Smooth muscle cell (in vitro differentiated cells): Measurements from ENCODE around the gene MEP1B. TPM values are rescaled to one million over a fixed set of nuclear protein-coding genes. Genes with fewer than 3 reads are reported as not detected.

Experiments
- DNase-seq: peaks from one replicate; lab custom pipeline; 2025; ENCODE audit not compliant: unreplicated experiment; lab: John Stamatoyannopoulos, UW
- H2AFZ ChIP-seq: fragments of 200-600 bp; sonication (generic); 2 replicates; pipeline ENCODE4 v1.6.0; 2016; ENCODE audit warnings: antibody characterized with exemption, low read depth, mild to moderate bottlenecking
- H3F3A ChIP-seq: fragments of 200-600 bp; sonication (generic); 2 replicates; pipeline ENCODE4 v1.6.0; 2017; ENCODE audit warnings: antibody characterized with exemption, low read depth
- H3K27ac ChIP-seq: fragments of 200-600 bp; sonication (generic); 2 replicates; pipeline ENCODE4 v1.5.1; 2016; ENCODE audit warnings: low read depth, mild to moderate bottlenecking
- H3K27me3 ChIP-seq: fragments of 200-600 bp; sonication (generic); 2 replicates; pipeline ENCODE4 v1.6.1; 2016; ENCODE audit warnings: low read depth, mild to moderate bottlenecking
- H3K36me3 ChIP-seq: fragments of 200-600 bp; sonication (generic); 2 replicates; pipeline ENCODE4 v1.5.1; 2016; ENCODE audit warnings: low read depth
- H3K4me1 ChIP-seq: fragments of 200-600 bp; sonication (generic); 2 replicates; pipeline ENCODE4 v1.5.1; 2016; ENCODE audit warnings: low read depth
- H3K4me2 ChIP-seq: fragments of 200-600 bp; sonication (generic); 2 replicates; pipeline ENCODE4 v1.6.0; 2016; ENCODE audit warnings: mild to moderate bottlenecking
- H3K4me3 ChIP-seq: fragments of 200-600 bp; sonication (generic); 2 replicates; pipeline ENCODE4 v1.5.1; 2016; ENCODE audit warnings: mild to moderate bottlenecking
- H3K79me2 ChIP-seq: fragments of 200-600 bp; sonication (generic); 2 replicates; pipeline ENCODE4 v1.6.0; 2016; ENCODE audit warnings: low read depth, mild to moderate bottlenecking
- H3K9ac ChIP-seq: fragments of 200-600 bp; sonication (generic); 2 replicates; pipeline ENCODE4 v1.6.0; 2016; ENCODE audit warnings: low read depth
- H3K9me3 ChIP-seq: fragments of 200-600 bp; sonication (generic); replicated peaks from 2 replicates; pipeline ENCODE4 v1.5.1; 2016; ENCODE audit warnings: low read depth
- H4K20me1 ChIP-seq: fragments of 200-600 bp; sonication (generic); 2 replicates; pipeline ENCODE4 v1.6.0; 2016; ENCODE audit warnings: low read depth
- WGBS: methylation state at CpG from one replicate; pipeline ENCODE4 v1.1.7; 2016; ENCODE audit warnings: low lambda C conversion rate; 5-methylcytosine and 5-hydroxymethylcytosine counted together
- polyA plus RNA-seq: library from polyadenylated mRNA; unstranded; fragments of >200 nt; fragmentation: Nextera tagmentation; extraction: Ambion mirVana; gene quantifications from 2 replicates; pipeline ENCODE4 v1.2.1, GENCODE V29; 2016
- total RNA-seq: library from RNA; depleted of rRNA; stranded (reverse); fragments of >200 nt; gene quantifications from 2 replicates; pipeline ENCODE4 v1.2.3, GENCODE V29; 2014
- TF ChIP-seq, protein P1 (sequence below): fragments of 200-600 bp; sonication (generic); IDR thresholded peaks from 2 replicates; pipeline ENCODE4 v1.5.1; 2017; ENCODE audit warnings: borderline replicate concordance, mild to moderate bottlenecking, antibody characterized with exemption; ENCODE audit not compliant: insufficient read depth, poor library complexity, severe bottlenecking

The MEP1B gene
- total and polyA plus RNA-seq, 2 experiments from 2014 or later = not detected

GRCh38 chr18:32261003-32261402, 71.2 kb downstream of the MEP1B start:
- Histone ChIP-seq H3K4me3 (no peak overlapping the region), H3K9ac (no peak overlapping the region), H3K4me2 (no peak overlapping the region), H3K79me2 (no peaks in the 10 kb centered on the region), H3K27ac (no peak overlapping the region), H3K27me3 (peaks cover 6% of the 10 kb centered on the region), H4K20me1 (no peaks in the 10 kb centered on the region), H2AFZ (no peak overlapping the region), H3F3A (no peaks in the 10 kb centered on the region), H3K36me3 (no peaks in the 10 kb centered on the region), H3K9me3 (no peaks in the 10 kb centered on the region), H3K4me1 (no peaks in the 10 kb centered on the region)
- WGBS = 94% methylated on average over 5 of the region's 5 CpGs
- DNase-seq = no peak
- TF ChIP-seq, protein P1, sequence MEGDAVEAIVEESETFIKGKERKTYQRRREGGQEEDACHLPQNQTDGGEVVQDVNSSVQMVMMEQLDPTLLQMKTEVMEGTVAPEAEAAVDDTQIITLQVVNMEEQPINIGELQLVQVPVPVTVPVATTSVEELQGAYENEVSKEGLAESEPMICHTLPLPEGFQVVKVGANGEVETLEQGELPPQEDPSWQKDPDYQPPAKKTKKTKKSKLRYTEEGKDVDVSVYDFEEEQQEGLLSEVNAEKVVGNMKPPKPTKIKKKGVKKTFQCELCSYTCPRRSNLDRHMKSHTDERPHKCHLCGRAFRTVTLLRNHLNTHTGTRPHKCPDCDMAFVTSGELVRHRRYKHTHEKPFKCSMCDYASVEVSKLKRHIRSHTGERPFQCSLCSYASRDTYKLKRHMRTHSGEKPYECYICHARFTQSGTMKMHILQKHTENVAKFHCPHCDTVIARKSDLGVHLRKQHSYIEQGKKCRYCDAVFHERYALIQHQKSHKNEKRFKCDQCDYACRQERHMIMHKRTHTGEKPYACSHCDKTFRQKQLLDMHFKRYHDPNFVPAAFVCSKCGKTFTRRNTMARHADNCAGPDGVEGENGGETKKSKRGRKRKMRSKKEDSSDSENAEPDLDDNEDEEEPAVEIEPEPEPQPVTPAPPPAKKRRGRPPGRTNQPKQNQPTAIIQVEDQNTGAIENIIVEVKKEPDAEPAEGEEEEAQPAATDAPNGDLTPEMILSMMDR = peak; percentile 4

DNA sequence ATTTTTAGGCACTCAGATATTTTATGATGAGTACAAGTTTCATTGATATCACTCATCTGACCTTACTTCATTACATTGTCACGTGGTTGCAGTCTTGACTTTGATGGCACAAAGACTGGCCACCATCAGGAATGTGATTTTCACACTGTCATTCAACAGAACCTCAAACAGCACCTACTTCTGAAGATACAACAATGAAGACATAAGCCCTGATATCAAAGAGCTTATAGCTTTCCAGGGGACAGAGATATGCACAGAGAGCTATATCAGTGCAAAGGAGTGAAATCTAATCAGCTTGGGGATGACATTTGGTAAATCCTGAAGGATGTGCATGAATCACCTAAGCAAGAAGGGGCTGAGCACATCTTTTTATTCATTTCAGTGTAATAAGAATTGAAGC, 72.3 kb downstream of the MEP1B start:
- Histone ChIP-seq H3K9ac (no peak overlapping the region), H4K20me1 (no peaks in the 10 kb centered on the region)
- 80% methylated on average over 1 of the region's 1 CpG for WGBS

DNA sequence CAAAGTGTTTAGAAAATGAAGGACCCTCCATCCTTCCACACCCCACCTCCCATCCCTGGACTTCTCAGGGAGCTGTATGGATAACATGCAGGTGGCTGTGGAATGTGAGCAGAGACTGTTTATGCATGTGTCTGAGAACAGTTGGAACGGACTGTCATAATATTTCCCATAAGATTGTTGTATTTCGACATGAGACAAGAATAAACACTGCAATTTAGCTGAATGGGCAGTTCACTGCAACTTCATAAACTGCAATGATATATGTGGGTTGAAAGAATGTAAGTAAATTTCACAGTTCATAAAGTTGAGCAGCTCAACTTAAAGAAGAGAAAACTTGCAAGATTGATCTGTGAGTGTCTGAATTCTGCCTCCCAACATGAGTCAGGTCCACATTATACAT, 74.6 kb downstream of the MEP1B start:
- 76% methylated on average over 2 of the region's 2 CpGs for WGBS
- no peak overlapping the region for H3K4me2 ChIP-seq
- TF ChIP-seq, protein P1 = no peak

More for the DNA sequence above, 72.3 kb downstream of the MEP1B start:
- Histone ChIP-seq H2AFZ (no peak overlapping the region), H3K4me2 (no peak overlapping the region), H3K27ac (no peak overlapping the region), H3K9me3 (no peaks in the 10 kb centered on the region), H3K79me2 (no peaks in the 10 kb centered on the region), H3K4me1 (no peaks in the 10 kb centered on the region), H3F3A (no peaks in the 10 kb centered on the region), H3K4me3 (no peak overlapping the region), H3K27me3 (peaks cover 6% of the 10 kb centered on the region), H3K36me3 (no peaks in the 10 kb centered on the region)
- TF ChIP-seq, protein P1 = no peak
- DNase-seq = no peak

DNA sequence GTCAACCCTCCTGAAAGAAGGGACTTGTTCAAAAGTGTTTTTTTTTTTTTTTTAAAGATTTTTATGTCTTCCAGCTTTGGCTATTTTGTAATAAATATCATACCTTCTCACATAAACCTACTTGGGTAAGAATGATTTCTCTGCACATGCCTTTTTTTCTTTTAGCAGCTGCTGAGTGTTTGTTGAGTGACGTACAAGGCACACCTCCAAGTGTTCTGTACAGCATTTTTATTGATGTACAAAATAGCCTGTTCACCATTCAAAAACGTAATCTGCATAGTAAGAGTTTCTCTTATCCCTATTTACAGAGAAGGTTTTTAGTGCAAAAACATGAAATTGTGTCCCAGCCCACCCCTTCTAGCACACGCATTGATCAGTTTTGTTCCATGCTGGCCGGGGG, 77.6 kb downstream of the MEP1B start:
- H3K27me3 ChIP-seq = no peaks in the 10 kb centered on the region
- H3K9ac ChIP-seq = no peak overlapping the region
- no peaks in the 10 kb centered on the region for H3K4me1 ChIP-seq
- no peaks in the 10 kb centered on the region for H3F3A ChIP-seq
- no peaks in the 10 kb centered on the region for H3K9me3 ChIP-seq
- no peaks in the 10 kb centered on the region for H4K20me1 ChIP-seq
- no peak overlapping the region for H3K27ac ChIP-seq
- no peak for DNase-seq
- H3K79me2 ChIP-seq = no peaks in the 10 kb centered on the region
- H3K4me2 ChIP-seq = no peak overlapping the region
- no peaks in the 10 kb centered on the region for H3K36me3 ChIP-seq
- no peak overlapping the region for H3K4me3 ChIP-seq
- 98% methylated on average over 4 of the region's 4 CpGs for WGBS
- no peak overlapping the region for H2AFZ ChIP-seq
- TF ChIP-seq, protein P1 = no peak

More for the DNA sequence above, 74.6 kb downstream of the MEP1B start:
- Histone ChIP-seq H3K4me1 (no peaks in the 10 kb centered on the region), H3K79me2 (no peaks in the 10 kb centered on the region), H4K20me1 (no peaks in the 10 kb centered on the region), H3K9me3 (no peaks in the 10 kb centered on the region), H2AFZ (no peak overlapping the region), H3K27me3 (no peaks in the 10 kb centered on the region), H3K4me3 (no peak overlapping the region), H3K36me3 (no peaks in the 10 kb centered on the region), H3K9ac (no peak overlapping the region), H3F3A (no peaks in the 10 kb centered on the region), H3K27ac (no peak overlapping the region)
- DNase-seq = no peak
